GM18873 (cell line): Measurements from ENCODE around the gene ZGLP1.

Experiments
- ATAC-seq: cut with Tn5 transposase; IDR thresholded peaks from one replicate; pipeline ENCODE4 v1.9.1; 2021; ENCODE audit warnings: mild to moderate bottlenecking, moderate library complexity, moderate number of reproducible peaks; ENCODE audit not compliant: unreplicated experiment, low FRiP score

ZGLP1 gene

DNA sequence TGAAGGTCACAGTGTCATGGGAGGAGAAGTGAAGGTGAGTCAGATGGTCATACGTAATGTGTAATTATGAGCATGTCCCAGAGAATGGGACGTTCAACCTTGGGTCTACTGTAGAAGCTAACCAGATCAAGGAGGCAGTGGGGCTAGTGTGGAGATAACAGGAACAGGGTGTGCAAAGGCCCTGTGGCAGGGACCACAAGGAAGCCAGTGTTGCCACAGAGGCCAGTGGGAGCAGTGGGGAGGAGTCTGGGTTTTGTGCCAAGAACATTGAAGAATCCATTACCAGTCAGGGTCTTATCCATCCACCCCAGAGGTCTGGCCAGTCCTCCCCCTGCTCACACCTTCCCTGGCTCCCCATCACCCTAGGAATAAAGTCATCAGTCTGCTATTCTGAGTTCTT lies 54.3 kb downstream of the ZGLP1 start:
- ATAC-seq = no peak
